Measurements from ENCODE around the gene CGB1.
"Not testable (repeated sequence)": the region's sequence is repeated elsewhere in the genome, so short reads cannot be mapped to it uniquely, and the experiment has no call there.

DNA sequence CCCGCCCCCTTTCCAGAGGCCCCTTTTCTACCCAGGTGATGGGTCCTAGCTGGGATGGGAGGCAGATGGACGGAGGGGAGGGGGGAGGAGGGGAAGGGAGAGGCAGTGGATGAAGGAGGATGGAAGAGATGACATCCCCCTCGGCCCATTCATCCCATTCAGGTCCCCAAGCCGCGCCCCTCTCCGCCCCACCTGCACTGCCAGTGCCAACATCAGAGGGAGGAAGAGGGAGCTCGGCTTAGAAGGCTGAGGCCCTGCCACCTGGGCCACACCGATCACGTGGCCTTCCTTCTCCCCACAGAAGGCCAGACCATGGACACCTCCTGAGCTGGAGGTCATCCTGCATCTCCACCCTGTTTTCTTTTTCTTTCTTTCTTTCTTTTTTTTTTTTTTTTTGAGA, 8.0 kb downstream of the CGB1 start:
- TF ChIP-seq POLR2AphosphoS5 (IDR thresholded peaks at IDR 0.05): not testable (repeated sequence)
- TF ChIP-seq, protein P1, sequence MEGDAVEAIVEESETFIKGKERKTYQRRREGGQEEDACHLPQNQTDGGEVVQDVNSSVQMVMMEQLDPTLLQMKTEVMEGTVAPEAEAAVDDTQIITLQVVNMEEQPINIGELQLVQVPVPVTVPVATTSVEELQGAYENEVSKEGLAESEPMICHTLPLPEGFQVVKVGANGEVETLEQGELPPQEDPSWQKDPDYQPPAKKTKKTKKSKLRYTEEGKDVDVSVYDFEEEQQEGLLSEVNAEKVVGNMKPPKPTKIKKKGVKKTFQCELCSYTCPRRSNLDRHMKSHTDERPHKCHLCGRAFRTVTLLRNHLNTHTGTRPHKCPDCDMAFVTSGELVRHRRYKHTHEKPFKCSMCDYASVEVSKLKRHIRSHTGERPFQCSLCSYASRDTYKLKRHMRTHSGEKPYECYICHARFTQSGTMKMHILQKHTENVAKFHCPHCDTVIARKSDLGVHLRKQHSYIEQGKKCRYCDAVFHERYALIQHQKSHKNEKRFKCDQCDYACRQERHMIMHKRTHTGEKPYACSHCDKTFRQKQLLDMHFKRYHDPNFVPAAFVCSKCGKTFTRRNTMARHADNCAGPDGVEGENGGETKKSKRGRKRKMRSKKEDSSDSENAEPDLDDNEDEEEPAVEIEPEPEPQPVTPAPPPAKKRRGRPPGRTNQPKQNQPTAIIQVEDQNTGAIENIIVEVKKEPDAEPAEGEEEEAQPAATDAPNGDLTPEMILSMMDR (IDR thresholded peaks at IDR 0.05): not testable (repeated sequence)

All from prostate gland (tissue), 2 donors.